ENCODE measurements around the gene MT3.
"Not testable (repeated sequence)": the region's sequence is repeated elsewhere in the genome, so short reads cannot be mapped to it uniquely, and the experiment has no call there.

Gene MT3

DNA sequence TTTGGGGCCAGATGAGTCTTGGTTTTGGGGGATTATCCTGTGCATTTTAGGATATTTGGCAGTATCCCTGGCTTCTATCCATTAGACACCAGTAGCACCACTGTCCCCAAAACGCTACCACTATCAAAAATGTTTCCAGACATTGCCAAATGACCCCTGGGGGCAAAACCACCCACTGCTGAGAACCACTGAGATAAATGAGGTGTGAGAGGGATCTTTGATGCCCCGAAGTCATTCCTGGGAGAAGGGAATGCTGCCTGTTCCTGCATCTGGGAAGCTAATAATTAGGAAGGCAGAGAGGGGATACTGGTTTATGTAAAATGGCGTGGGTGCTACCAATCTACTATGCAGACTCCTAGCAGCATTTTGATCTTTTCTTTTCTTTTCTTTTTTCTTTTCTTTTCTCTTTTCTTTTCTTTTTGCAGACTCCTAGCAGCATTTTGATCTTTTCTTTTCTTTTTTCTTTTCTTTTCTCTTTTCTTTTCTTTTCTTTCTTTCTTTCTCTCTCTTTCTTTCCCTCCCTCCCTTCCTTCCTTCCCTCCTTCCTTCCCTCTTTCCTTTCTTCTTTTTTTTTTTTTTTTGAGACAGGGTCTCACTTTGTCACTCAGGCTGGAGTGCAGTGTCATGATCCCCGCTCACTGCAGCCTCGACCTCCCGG is 8.8 kb upstream of the MT3 start:
- no peak for DNase-seq (ENCODE audit: low read depth in 3 of 3)

DNA sequence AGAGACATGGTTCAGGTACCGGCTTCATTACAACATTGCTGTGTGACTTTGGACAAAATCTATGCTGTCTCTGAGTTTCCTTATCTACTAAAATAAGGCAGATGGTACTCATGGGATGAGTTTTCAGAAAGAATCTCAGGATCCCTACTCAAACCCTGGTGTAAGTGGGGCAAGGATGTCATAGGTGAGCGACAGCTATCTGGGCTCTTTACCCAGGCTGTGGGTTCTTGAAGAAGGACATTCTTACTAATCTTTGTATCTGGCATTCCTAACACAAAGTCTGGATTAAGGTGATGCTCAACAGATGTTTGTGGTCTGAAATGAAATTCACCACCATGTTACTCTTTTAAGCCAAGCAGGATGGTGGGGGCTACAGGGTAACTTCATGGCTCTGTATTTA is 6.4 kb upstream of the MT3 start:
- DNase-seq (ENCODE audit: low read depth in 3 of 3), result not testable (repeated sequence)

DNA sequence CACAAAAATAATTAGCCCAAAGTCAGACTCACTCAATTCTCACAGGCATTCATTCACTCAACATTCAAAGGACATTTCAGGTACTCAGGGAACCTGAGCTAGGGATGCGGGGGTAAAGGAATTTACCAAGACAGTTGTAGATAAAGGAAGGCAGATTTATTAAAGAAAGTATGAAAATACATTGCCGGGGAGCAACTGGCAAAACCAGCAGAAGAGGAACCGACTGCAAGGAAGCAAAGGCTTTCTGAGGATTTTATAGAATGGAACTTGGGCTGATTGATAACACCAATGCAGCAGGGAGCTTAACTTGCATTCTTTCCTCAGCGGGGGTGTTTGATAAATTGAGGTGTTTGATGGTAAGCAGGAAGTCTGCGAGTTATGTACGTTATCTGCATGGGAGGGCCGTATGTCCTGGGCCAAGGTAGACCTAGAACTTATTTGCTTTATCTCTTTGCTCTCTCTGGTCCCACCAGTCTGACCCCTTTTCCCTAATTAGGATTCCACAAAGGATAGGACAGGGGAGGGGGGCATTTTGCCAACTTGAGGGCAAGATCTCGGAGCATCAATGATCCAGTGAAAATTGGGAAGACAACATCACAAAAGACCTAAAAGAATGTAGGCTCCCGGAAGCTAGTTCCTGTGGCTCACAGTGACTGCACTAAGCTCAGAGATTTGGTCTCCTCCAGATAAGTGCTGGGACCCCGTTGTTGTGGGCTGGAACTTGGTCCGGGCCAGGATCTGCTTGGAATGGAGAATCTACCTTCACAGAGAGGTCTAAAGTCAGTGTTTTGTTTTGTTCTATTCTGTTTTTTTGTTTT is 5.8 kb upstream of the MT3 start:
- no peak for DNase-seq (ENCODE audit: low read depth in 3 of 3)

DNA sequence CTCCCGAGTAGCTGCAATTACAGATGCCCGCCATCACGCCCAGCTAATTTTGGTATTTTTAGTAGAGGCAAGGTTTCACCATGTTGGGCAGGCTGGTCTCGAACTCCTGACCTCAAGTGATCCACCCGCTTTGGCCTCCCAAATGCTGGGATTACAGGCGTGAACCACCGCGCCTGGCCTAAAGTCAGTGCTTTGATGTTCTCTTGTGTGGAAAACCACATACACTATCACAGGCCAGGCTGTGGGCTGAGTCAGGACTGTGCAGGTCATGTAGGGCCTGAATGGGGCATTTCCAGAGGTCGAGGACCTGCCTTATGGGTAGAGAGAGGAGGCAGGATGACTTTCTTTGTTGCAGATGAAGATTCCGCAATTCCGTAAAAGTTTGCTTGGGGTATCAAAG is 5.1 kb upstream of the MT3 start:
- no peak for DNase-seq (ENCODE audit: low read depth in 3 of 3)

DNA sequence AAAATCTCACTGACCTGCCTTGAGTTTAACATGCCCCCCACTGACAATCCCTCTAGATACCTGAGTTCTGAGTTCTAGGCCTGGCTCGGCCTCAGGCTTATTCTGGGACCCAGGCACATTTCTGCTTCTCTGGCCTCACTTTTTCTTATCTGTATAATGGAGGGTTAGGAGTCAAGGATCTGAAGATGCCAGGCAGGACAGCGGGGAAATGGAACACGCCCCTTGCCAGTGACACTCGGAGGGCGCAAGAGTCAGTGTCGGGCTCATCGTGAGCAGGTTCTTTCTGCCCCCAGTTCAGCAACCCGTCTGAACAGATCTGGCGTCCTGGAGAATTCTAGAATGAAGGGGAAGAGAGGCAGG is 567 bp upstream of the MT3 start:
- DNase-seq (ENCODE audit: low read depth in 3 of 3), result no peak

DNA sequence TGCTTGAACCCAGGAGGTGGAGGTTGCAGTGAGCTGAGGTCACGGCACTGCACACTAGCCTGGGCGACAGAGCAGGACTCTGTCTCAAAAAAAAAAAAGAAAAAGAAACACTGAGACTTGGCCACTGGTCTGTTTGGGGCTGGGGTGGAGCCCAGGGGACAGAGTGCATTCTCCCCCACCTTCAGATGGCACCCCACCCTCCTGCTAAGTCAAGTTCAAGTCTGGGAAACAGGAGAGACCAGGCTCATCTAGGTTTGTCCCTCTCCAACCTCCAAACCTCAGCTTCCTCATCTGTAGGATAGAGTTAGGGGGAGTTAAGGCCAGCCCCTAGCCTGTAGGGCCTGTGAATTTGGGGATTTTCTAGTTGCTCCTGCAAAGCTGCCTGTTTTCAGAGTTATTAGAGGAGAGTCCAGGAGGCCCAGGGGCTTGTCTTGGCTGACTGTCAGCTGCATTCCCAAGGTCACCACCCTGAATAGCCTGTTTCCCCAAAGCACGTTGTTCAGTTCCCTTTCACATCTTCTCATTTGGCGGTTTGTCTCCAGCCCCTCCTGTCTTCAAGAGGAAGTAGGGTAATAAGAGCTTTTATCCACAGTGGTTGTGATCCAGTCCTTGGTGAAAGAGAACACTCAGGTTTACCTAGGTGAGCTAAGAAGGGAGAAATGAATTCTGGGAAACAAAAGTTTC is 2.2 kb downstream of the MT3 start:
- no peak for DNase-seq (ENCODE audit: low read depth in 3 of 3)

DNA sequence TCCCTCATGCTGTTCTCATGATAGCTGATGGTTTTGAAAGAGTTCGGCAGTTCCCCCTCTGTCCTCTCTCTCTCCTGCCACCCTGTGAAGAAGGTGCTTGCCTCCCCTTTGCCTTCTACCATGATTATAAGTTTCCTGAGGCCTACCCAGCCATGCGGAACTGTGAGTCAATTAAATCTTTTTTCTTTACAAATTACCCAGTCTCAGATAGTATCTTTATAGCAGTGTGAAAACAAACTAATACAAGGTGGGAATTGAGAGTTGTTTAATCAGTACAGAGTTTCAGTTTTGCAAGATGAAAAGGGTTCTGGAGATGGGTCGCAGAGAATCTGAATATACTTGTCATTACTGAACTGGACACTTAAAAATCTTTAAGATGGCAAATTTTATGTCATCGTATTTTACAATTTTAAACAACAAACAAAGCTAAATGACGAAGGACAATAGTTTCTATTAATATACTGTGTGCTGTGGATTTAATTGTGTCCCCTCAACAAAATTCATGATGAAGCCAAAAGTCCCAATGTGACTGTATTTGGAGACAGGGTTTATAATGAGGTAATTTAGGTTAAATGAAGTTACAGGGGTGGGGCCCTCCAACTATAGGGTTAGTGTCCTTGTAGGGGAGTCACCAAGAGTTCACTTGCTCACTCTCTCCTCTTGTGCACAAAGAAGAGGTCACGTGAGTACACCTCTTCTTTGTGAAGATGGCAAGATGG is 4.4 kb downstream of the MT3 start:
- DNase-seq (ENCODE audit: low read depth in 3 of 3), result no peak

DNA sequence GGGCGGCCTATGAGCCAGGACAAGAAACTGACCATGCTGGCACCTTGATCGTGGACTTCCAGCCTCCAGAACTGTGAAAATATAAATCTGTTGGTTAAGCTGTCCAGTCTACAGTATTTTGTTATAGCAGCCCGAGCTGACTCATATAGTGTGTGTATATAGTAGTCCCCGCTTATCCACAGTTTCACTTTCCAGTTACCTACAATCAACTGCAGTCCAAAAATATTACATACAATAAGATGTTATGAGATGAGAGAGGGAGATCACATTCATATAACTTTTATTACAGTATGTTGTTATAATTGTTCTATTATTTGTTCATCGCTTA is 4.9 kb downstream of the MT3 start:
- DNase-seq (ENCODE audit: low read depth in 3 of 3), result no peak

DNA sequence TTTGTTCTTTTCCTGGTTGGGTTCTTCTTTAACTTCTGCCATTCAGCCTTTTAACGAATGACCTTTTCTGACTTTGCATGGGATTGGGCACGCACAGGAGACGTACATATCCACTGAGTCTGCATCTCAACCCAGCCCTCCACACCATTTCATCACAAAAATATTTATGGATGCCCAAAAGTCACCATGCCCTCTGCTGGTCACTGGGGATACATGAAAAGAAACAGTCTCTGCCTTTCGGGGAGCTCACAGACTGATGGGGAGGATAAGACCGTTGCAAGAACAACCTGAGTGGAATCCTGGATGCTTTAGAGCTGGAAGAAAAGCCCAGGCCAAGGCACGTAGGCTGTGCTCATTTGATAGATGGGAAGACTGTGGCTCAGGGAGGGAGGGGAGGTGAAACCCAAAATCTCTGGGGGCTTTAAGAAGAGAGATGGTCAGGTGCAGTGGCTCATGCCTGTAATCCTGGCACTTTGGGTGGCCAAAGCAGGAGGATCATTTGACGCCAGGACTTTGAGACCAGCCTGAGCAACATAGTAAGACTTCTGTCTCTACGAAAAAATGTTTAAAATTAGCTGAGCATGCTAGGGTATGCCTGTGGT is 11.2 kb downstream of the MT3 start:
- no peak for DNase-seq (ENCODE audit: low read depth in 3 of 3)

DNA sequence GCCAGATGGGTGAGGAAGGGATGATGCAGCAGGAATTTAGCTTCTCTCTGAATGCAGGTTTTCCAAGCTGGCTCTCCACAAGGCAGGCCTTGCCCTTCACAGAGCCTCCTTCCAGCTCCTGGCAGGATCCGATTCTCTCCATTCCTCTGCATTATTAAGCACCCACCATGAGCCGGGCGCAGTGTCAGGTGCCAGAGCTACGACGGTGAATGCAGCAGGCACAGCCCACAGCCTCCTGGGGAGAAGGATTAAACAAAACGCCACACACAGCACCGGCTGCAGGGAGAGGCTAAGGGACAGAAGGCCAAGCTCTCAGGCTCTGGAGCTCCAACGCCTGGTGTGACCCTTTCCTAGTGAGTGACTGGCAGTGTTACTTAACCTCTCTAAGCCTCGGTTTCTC is 12.0 kb downstream of the MT3 start:
- DNase-seq (ENCODE audit: low read depth in 3 of 3), result no peak

DNA sequence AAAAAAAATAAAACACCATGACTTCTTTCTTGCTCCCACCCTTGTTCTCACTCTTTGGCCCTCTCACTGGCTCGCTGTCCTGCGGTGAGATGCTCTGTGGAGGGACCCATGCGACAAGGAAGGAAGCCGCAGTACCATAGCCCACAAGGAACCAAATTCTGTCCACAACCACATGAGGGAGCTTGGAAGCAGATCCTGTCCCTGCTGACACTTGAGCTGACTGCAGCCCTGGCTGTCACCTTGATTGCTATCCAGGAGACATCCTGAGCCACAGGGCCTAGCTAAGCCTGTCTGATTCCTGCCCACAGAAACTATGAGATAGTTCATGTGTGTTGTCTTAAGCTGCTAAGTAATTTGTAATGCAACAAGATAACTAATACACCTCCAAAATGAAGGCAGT is 14.3 kb downstream of the MT3 start:
- no peak for DNase-seq (ENCODE audit: low read depth in 3 of 3)

DNA sequence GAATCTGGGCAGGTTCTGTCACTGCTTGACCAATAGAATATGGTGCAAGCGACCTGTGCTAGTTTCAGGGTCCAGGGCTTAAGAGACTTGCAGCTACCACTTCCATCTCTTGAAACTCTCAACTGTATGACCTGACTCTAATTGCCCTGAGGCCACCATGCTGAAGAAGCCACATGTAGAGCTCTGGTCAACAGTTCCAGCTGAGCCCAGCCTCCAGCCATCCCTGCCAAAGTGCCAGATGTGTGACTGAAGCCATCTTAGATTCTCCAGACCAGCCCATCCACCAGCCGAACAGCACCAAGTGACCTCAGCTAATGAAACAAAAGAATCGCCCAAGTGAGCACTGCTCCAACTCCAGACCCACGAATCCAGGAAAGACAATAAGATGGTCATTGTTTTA is 15.6 kb downstream of the MT3 start:
- DNase-seq (ENCODE audit: low read depth in 3 of 3), result no peak

DNA sequence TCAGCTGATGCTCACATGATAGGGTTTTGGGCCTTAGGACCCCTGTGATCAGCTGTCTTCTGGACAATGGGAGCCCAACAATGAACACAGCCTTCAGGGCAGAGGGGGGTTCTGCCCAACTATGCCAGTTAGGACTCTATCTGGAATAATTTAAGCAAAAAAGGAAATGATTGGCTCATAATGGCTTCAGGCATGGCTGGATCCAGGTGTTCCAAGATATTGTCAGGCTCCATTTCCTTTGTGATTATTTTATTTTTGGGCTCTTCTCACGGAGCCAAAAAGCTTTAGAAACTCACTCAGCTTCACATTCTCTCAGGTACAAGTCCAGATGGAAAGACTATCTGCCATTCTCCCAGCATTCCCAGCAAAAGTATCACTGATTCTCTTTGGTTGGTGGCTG is 16.1 kb downstream of the MT3 start:
- no peak for DNase-seq (ENCODE audit: low read depth in 3 of 3)

DNA sequence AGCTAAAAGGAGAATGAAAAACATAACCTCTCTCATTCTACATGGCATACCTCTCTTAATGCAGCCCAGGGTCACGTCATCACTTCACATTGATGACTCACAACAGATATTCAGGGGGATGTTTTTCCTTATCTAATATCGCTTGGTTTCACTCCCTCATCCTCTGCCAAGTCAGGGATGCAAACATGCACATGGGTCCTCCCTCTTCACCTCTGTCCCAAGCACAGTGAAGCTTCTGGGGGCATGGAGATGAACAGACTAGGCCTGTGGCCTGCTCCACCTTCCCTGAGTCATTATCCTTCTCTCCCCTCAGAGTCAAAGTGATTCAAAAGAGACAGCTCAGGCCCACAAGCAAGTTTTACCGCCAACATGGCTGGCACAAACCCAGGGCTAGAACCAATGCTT is 16.7 kb downstream of the MT3 start:
- no peak for DNase-seq (ENCODE audit: low read depth in 3 of 3)

DNA sequence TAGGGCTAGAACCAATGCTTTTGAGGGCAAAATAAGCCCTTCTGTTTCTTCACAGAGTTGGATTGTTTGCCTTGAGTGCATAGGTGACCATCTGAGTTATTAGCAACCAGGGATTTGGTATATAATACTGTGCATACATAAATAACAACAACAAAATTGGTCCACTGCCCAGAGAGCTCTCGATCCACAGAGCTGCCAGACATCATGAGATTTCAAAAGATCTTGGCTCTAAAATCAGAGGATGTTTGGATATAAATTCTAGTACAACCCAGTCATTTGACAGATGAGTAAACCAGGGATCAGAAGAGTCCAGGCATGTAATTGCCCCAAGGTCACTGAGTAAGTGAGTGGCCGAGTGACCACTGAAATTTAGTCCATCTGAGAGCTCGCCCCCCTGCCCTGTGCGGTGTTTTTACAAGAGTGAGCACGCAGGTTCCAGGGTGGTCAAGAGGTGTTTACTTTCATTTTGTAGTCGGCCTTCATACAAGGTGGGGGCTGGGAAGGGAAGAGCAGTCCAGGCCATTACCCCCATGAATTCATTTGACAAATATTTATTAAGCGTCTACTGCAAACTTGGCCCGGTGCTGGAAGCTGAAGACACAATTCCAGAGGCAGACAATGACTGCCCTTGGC is 17.3 kb downstream of the MT3 start:
- DNase-seq (ENCODE audit: low read depth in 3 of 3), result no peak

DNA sequence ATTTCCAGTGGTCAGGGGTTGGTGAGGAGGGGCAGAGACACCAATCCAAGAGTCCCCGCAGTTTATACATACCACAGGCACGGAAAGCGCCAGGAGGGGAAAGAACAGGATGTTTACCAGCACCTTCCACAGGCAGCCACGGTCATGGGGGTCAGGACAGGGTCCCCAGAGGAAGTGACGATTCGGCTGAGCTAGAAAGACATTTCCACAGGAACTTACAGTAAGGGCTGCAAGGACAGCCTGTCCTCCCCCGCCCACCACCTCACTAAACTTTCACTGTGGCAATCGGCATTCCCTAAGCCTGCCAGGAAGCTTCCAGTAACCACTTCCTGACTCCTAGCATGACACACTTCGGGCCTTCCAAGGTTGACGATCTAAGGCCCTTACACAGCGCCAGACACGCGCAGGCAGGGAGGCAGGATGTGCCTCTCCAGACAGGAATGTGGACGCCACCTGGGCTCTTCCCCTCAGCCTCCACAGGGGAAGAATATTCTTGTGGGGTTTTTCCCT is 17.8 kb downstream of the MT3 start:
- DNase-seq (ENCODE audit: low read depth in 3 of 3), result no peak

DNA sequence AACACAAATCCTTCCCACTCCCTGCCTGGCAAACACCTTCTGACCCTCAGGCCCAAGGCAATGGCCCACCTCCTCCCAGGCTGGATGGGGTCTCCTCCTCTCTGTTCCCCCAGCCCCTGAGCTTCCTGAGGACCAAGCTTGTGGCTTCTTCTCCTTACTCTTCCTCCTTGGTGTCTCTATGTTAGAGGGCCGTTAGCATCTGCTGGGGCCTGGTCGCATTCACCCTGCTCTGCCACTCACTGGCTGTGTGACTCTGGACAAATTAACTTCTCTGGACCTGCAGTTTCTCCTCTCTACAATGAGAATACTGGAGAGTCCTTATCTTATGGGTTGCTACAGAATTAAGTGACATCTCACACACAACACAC is 18.3 kb downstream of the MT3 start:
- DNase-seq (ENCODE audit: low read depth in 3 of 3), result no peak

DNA sequence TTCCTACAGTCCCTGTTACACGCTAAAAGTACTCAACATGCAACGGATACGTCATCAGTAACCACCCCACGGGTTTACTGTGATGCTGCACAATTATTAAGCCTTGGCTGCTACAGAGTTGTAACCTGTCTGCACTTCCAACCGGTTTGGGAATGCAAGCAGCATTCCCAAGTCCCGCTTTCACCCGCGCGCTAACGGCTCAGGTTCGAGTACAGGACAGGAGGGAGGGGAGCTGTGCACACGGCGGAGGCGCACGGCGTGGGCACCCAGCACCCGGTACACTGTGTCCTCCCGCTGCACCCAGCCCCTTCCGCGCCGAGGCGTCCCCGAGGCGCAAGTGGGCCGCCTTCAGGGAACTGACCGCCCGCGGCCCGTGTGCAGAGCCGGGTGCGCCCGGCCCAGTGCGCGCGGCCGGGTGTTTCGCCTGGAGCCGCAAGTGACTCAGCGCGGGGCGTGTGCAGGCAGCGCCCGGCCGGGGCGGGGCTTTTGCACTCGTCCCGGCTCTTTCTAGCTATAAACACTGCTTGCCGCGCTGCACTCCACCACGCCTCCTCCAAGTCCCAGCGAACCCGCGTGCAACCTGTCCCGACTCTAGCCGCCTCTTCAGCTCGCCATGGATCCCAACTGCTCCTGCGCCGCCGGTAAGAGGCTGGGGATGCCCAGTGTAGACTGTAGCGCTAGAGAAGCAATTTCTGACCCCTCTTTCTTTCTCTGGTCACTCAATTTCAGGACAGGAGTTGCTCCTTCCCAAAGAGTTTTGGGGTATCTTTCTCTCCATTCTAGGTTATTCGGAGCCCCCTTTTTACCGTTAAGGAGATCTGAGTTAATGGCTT is 18.9 kb downstream of the MT3 start, which contains the start of gene MT2A:
MT2A (plus strand) TSS at position 542 of the 833 bp plus-strand sequence; CDS start at position 614, 72 bp downstream.
- DNase-seq (ENCODE audit: low read depth in 3 of 3), result peak; percentile 73 to 82 (median 74)

DNA sequence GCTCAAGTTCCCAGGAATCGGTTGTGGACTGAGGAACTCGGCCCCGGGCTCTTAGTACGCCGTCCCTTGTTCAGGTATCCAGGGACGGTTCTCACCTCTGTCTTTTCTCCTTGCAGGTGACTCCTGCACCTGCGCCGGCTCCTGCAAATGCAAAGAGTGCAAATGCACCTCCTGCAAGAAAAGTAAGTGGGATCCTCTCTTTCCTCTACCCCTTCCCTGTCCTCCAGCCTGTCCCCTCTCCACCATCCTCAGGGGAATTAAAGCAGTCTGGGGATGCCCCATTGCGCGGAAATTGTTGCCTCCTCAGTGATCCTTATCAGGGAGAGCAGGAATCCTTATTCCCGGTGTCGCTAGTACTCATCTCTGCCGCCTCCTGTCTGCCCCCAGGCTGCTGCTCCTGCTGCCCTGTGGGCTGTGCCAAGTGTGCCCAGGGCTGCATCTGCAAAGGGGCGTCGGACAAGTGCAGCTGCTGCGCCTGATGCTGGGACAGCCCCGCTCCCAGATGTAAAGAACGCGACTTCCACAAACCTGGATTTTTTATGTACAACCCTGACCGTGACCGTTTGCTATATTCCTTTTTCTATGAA is 19.6 kb downstream of the MT3 start:
- DNase-seq (ENCODE audit: low read depth in 3 of 3), result no peak

DNA sequence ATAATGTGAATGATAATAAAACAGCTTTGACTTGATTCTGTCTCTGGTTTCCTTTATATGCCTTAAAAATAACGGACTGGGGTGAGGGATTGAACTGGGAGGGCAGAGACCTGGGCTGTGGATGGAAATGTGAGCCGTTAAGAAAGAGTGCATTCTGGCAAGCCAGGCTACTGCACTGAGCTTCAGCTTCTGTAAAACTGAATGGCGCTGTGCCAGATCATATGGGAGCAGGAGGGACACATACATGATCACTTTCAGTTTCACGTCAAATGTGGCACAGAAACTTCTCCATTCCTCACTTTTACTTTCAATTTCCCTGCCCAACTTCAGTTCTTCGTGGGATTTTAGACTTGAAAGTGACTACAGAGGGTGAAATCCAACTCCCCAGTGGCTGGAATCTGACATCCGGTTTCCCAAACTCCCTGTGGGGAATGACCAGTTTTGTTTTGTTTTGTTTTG is 20.2 kb downstream of the MT3 start:
- DNase-seq (ENCODE audit: low read depth in 3 of 3), result peak in 2 of 3 experiments; percentile 51 to 63

Data from stimulated activated CD4-positive, alpha-beta T cell treated with anti-CD3 and anti-CD28 coated beads, TNF-alpha, amount 100 ng/mL, for 4 hours (primary cell).